22Rv1 (cell line): ENCODE data around the gene TPCN2.

Experiments
- H3K27ac ChIP-seq: fragments of 450-650 bp; 2 replicates; pipeline ENCODE4 v1.5.1; 2017
- CTCF ChIP-seq: fragments of 450-650 bp; IDR thresholded peaks from 2 replicates; pipeline ENCODE4 v1.5.1; 2017; ENCODE audit warnings: mild to moderate bottlenecking
- ZFX ChIP-seq: fragments of 450-650 bp; IDR thresholded peaks from 2 replicates; pipeline ENCODE4 v1.6.1; 2017; ENCODE audit warnings: antibody characterized with exemption, borderline replicate concordance

The TPCN2 gene

GRCh38 chr11:69120096-69120875 is 71.6 kb downstream of the TPCN2 start:
- no peak for TF ChIP-seq CTCF
- no peak for TF ChIP-seq ZFX
- no peak overlapping the region for H3K27ac ChIP-seq

- peak overlapping the region; percentile 80 for H3K27ac ChIP-seq
- TF ChIP-seq ZFX = no peak
- no peak for TF ChIP-seq CTCF
Observed at GRCh38 chr11:69121021-69121420, 72.3 kb downstream of the TPCN2 start.

GRCh38 chr11:69121621-69122325 is 73.0 kb downstream of the TPCN2 start:
- TF ChIP-seq ZFX (no peak), CTCF (no peak)
- H3K27ac ChIP-seq = peak overlapping the region; percentile 80

DNA sequence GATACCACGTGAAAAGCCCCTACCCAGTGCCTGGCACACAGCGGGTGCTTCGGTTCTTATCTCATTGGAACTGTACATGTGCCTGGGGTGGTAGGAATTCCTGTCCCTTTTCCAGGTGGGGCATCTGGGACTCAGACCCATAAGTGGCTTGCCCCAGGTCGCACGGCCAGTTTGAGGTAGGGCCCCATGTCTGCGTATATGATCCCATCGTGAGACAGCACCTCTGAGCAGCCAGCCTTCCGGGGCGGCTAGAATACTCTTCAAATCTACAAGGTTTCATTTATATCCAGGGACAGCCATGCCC is 73.5 kb downstream of the TPCN2 start:
- TF ChIP-seq CTCF (no peak), ZFX (no peak)
- H3K27ac ChIP-seq = peak overlapping the region; percentile 80

- TF ChIP-seq CTCF = no peak
- TF ChIP-seq ZFX = no peak
- peak overlapping the region; percentile 80 for H3K27ac ChIP-seq
Observed at GRCh38 chr11:69122630-69123431, 74.1 kb downstream of the TPCN2 start.

GRCh38 chr11:69123593-69124545 is 75.1 kb downstream of the TPCN2 start:
- TF ChIP-seq ZFX (no peak), CTCF (no peak)
- H3K27ac ChIP-seq = peak overlapping the region; percentile 80
